Gastroesophageal sphincter (tissue), 2 donors: Measurements from ENCODE around the gene IL6ST.

Experiments used
- EP300 ChIP-seq: sonication (generic); formaldehyde crosslinking; IDR thresholded peaks from one replicate; pipeline ENCODE4 v1.6.1; 2017; ENCODE audit warnings: antibody characterized with exemption, mild to moderate bottlenecking
- POLR2A ChIP-seq, 2 donors: fragments of 450-650 bp; IDR thresholded peaks; one replicate each; pipeline ENCODE4 v1.6.1; 2017; ENCODE audit warnings: antibody characterized with exemption in 2 of 2, mild to moderate bottlenecking in 2 of 2, moderate library complexity in 1 of 2

- TF ChIP-seq POLR2A (IDR thresholded peaks at IDR 0.05) (no peak), EP300 (no peak)
Measured at GRCh38 chr5:56006094-56006493, 11.3 kb upstream of the IL6ST start.
